Stomach smooth muscle (tissue), 2 donors: Measurements from ENCODE around the gene IL10RB.

Source experiments
- H3K27ac ChIP-seq: one replicate; pipeline ENCODE4 v1.7.0; 2013; ENCODE audit warnings: mild to moderate bottlenecking, low read length, inconsistent platforms
- H3K27me3 ChIP-seq, 2 donors: one replicate each; pipeline ENCODE4 v1.7.0; 2013; ENCODE audit warnings: low read length in 2 of 2; ENCODE audit not compliant: insufficient read depth in 2 of 2, control insufficient read depth in 1 of 2
- H3K36me3 ChIP-seq, 2 donors: one replicate each; pipeline ENCODE4 v1.7.0; 2013; ENCODE audit warnings: low read length in 2 of 2; ENCODE audit not compliant: control insufficient read depth in 2 of 2, insufficient read depth in 2 of 2
- H3K4me1 ChIP-seq: one replicate; pipeline ENCODE4 v1.7.0; 2013; ENCODE audit warnings: low read length; ENCODE audit not compliant: control insufficient read depth, insufficient read depth
- H3K4me3 ChIP-seq, 2 donors: one replicate each; pipeline ENCODE4 v1.7.0; 2013; ENCODE audit warnings: low read length in 2 of 2
- H3K9ac ChIP-seq, 2 donors: one replicate each; pipeline ENCODE4 v1.7.0; 2013; ENCODE audit warnings: low read length in 2 of 2, mild to moderate bottlenecking in 1 of 2
- H3K9me3 ChIP-seq, 2 donors: one replicate each; pipeline ENCODE4 v1.7.0; 2013; ENCODE audit warnings: low read length in 2 of 2; ENCODE audit not compliant: control insufficient read depth in 2 of 2
- donor health status: healthy.
- donor health status: Pancreatic carcinoma.

IL10RB gene

GRCh38 chr21:33301632-33302002, 35.5 kb downstream of the IL10RB start:
- Histone ChIP-seq H3K4me1 (no peaks in the 10 kb centered on the region), H3K4me3 (no peak overlapping the region), H3K27ac (no peak overlapping the region), H3K9me3 (no peaks in the 10 kb centered on the region), H3K27me3 (no peaks in the 10 kb centered on the region), H3K9ac (no peak overlapping the region), H3K36me3 (no peaks in the 10 kb centered on the region)

- Histone ChIP-seq H3K27me3 (no peaks in the 10 kb centered on the region), H3K9me3 (no peaks in the 10 kb centered on the region), H3K36me3 (no peaks in the 10 kb centered on the region), H3K27ac (no peak overlapping the region), H3K4me3 (no peak overlapping the region), H3K9ac (no peak overlapping the region), H3K4me1 (no peaks in the 10 kb centered on the region)
Measured at GRCh38 chr21:33302055-33302454, 35.9 kb downstream of the IL10RB start.

GRCh38 chr21:33302796-33303195, 36.6 kb downstream of the IL10RB start:
- Histone ChIP-seq H3K4me3 (no peak overlapping the region), H3K27ac (no peak overlapping the region), H3K4me1 (no peaks in the 10 kb centered on the region), H3K36me3 (no peaks in the 10 kb centered on the region), H3K27me3 (no peaks in the 10 kb centered on the region), H3K9me3 (no peaks in the 10 kb centered on the region), H3K9ac (no peak overlapping the region)

GRCh38 chr21:33305344-33305671, 39.1 kb downstream of the IL10RB start:
- no peak overlapping the region for H3K9ac ChIP-seq
- peaks cover 0 to 4% of the 10 kb centered on the region in 2 donors for H3K9me3 ChIP-seq
- H3K27me3 ChIP-seq, result no peaks in the 10 kb centered on the region
- no peak overlapping the region for H3K27ac ChIP-seq
- no peaks in the 10 kb centered on the region for H3K4me1 ChIP-seq
- H3K36me3 ChIP-seq, result no peaks in the 10 kb centered on the region
- H3K4me3 ChIP-seq, result no peak overlapping the region

- Histone ChIP-seq H3K9ac (no peak overlapping the region), H3K9me3 (peaks cover 0 to 4% of the 10 kb centered on the region in 2 donors), H3K36me3 (no peaks in the 10 kb centered on the region), H3K4me1 (no peaks in the 10 kb centered on the region), H3K27ac (no peak overlapping the region), H3K27me3 (no peaks in the 10 kb centered on the region), H3K4me3 (no peak overlapping the region)
Measured at GRCh38 chr21:33305938-33306337, 39.8 kb downstream of the IL10RB start.

GRCh38 chr21:33308586-33309490, 42.7 kb downstream of the IL10RB start:
- no peak overlapping the region for H3K4me3 ChIP-seq
- no peaks in the 10 kb centered on the region for H3K27me3 ChIP-seq
- no peak overlapping the region for H3K9ac ChIP-seq
- peaks cover 0 to 4% of the 10 kb centered on the region in 2 donors for H3K9me3 ChIP-seq
- no peaks in the 10 kb centered on the region for H3K36me3 ChIP-seq
- no peak overlapping the region for H3K27ac ChIP-seq
- H3K4me1 ChIP-seq, result no peaks in the 10 kb centered on the region

- Histone ChIP-seq H3K4me1 (no peaks in the 10 kb centered on the region), H3K9ac (no peak overlapping the region), H3K4me3 (no peak overlapping the region), H3K27me3 (no peaks in the 10 kb centered on the region), H3K36me3 (no peaks in the 10 kb centered on the region), H3K9me3 (peaks cover 0 to 4% of the 10 kb centered on the region in 2 donors), H3K27ac (no peak overlapping the region)
Measured at GRCh38 chr21:33309778-33310177, 43.6 kb downstream of the IL10RB start.

- Histone ChIP-seq H3K4me3 (no peak overlapping the region), H3K36me3 (no peaks in the 10 kb centered on the region), H3K27me3 (no peaks in the 10 kb centered on the region), H3K9ac (no peak overlapping the region), H3K4me1 (no peaks in the 10 kb centered on the region), H3K9me3 (peaks cover 0 to 4% of the 10 kb centered on the region in 2 donors), H3K27ac (no peak overlapping the region)
Measured at GRCh38 chr21:33312121-33312520, 46.0 kb downstream of the IL10RB start.

- Histone ChIP-seq H3K4me1 (no peaks in the 10 kb centered on the region), H3K9me3 (peaks cover 0 to 4% of the 10 kb centered on the region in 2 donors), H3K27me3 (no peaks in the 10 kb centered on the region)
Measured at GRCh38 chr21:33313183-33313582, 47.0 kb downstream of the IL10RB start.

GRCh38 chr21:33313611-33314010, 47.4 kb downstream of the IL10RB start:
- no peaks in the 10 kb centered on the region for H3K27me3 ChIP-seq
- H3K9ac ChIP-seq, result no peak overlapping the region
- peaks cover 0 to 4% of the 10 kb centered on the region in 2 donors for H3K9me3 ChIP-seq
- no peak overlapping the region for H3K27ac ChIP-seq
- H3K4me1 ChIP-seq, result no peaks in the 10 kb centered on the region
- H3K36me3 ChIP-seq, result no peaks in the 10 kb centered on the region
- no peak overlapping the region for H3K4me3 ChIP-seq

More at GRCh38 chr21:33313183-33313582, 47.0 kb downstream of the IL10RB start:
- Histone ChIP-seq H3K36me3 (no peaks in the 10 kb centered on the region), H3K9ac (no peak overlapping the region), H3K4me3 (no peak overlapping the region), H3K27ac (no peak overlapping the region)

- Histone ChIP-seq H3K27ac (no peak overlapping the region), H3K27me3 (no peaks in the 10 kb centered on the region), H3K4me3 (no peak overlapping the region), H3K9me3 (peaks cover 0 to 4% of the 10 kb centered on the region in 2 donors), H3K4me1 (no peaks in the 10 kb centered on the region), H3K9ac (no peak overlapping the region), H3K36me3 (no peaks in the 10 kb centered on the region)
Measured at GRCh38 chr21:33314111-33314510, 47.9 kb downstream of the IL10RB start.
